ENCODE results near the gene CNN2. TPM values are rescaled to one million over a fixed set of nuclear protein-coding genes. Genes with fewer than 3 reads are reported as not detected.

Gene CNN2
- total and polyA plus RNA-seq, 2 donors (not counting 1 experiment from before 2014, with no cell fraction given): 198 to 301 TPM

DNA sequence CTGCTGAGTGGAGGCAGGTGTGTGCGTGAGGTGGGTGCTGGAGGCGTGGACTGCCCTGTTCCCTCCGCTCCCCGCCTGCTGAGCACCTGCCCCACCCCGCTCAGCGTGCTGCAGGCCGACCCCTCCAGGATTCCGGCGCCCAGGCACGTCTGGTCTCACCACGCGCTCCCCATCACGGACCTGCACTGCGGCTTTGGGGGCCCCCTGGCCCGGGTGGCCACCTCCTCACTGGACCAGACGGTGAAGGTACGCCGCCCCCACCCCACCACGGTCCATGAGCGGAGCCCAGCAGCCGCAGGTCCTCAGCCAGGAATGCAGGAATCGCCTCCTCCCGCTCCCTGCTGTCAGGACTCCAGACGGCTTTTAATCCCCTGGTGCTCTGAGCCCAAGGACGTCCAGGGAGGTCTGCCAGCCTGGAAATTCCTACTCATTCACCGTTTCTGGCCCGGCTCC, 36.3 kb upstream of the CNN2 start:
- Mint-ChIP-seq H3K27me3 (no peaks in the 10 kb centered on the region), H3K9me3 (ENCODE audit: insufficient read depth) (no peaks in the 10 kb centered on the region), H3K4me3 (no peak overlapping the region), H3K4me1 (peaks cover 6% of the 10 kb centered on the region), H3K27ac (no peak overlapping the region)
- intact Hi-C loops (cut with micrococcal nuclease): no loop called here
- H3K9ac ChIP-seq (ENCODE audit: low read length): no peak overlapping the region
- WGBS (ENCODE audit: insufficient coverage): 94% methylated on average over 26 of the region's 27 CpGs
- H3K4me2 ChIP-seq (replicated peaks; ENCODE audit: low read depth, low read length, poor library complexity, severe bottlenecking): no peak overlapping the region
- no peak overlapping the region for H3K4me3 ChIP-seq (ENCODE audit: control extremely low read depth in 1 of 5, extremely low read depth in 1 of 5, insufficient read depth in 1 of 5, low read depth in 2 of 5, low read length in 4 of 5)
- H3K9me3 ChIP-seq (ENCODE audit: control extremely low read depth in 1 of 3, control insufficient read depth in 2 of 3, insufficient read depth in 1 of 3, low read length in 2 of 3): no peaks in the 10 kb centered on the region
- H2AFZ ChIP-seq (ENCODE audit: insufficient read depth, low read depth, low read length, poor library complexity, severe bottlenecking): no peak overlapping the region
- H3K27me3 ChIP-seq (replicated peaks in 1 of 4; ENCODE audit: control extremely low read depth in 1 of 4, control insufficient read depth in 3 of 4, insufficient read depth in 4 of 4, low read length in 3 of 4): no peaks in the 10 kb centered on the region
- peaks cover 0 to 3% of the 10 kb centered on the region in 2 donors for H3K4me1 ChIP-seq (ENCODE audit: control insufficient read depth in 2 of 2, insufficient read depth in 2 of 2, low read length in 2 of 2)
- no peak for ATAC-seq (ENCODE audit: low read depth)
- POLR2A ChIA-PET: no interaction called here
- no peak overlapping the region for H3K27ac ChIP-seq (ENCODE audit: low read length in 2 of 2)
- peaks cover 5% of the 10 kb centered on the region for H4K20me1 ChIP-seq (ENCODE audit: control insufficient read depth, insufficient read depth, low read length, poor library complexity, severe bottlenecking)
- DNase-seq: no peak
- CTCF ChIA-PET: interaction anchor here (0.8 kb wide), 1 partner anchor 8 kb away, joined by 3 read pairs; no protein-coding TSS in a partner anchor
- no peak for TF ChIP-seq EZH2 (IDR thresholded peaks at IDR 0.05; ENCODE audit: borderline replicate concordance, insufficient read depth, low read depth, low read length, poor library complexity, severe bottlenecking)
- no peak for TF ChIP-seq CTCF (IDR thresholded peaks at IDR 0.05)
- H3K36me3 ChIP-seq (replicated peaks in 1 of 2; ENCODE audit: control extremely low read depth in 1 of 2, control insufficient read depth in 1 of 2, extremely low read depth in 1 of 2, insufficient read depth in 2 of 2, low read length in 1 of 2): peaks cover 0 to 30% of the 10 kb centered on the region in 2 experiments
- peaks cover 15% of the 10 kb centered on the region for H3K79me2 ChIP-seq (ENCODE audit: control insufficient read depth, insufficient read depth, low read length)

DNA sequence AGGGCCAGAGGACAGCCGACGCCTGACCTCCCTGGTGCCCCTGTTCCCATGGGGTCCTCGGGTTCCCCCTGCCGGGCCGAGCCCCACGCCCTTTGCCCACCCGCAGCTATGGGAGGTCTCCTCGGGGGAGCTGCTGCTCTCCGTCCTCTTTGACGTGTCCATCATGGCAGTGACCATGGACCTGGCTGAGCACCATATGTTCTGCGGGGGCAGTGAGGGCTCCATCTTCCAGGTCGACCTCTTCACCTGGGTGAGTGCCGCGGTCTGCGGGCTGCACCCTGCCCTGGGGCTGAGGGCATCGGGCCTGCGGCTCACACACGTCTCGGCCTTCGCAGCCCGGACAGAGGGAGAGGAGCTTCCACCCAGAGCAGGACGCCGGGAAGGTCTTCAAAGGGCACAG, 35.7 kb upstream of the CNN2 start:
- peaks cover 15% of the 10 kb centered on the region for H3K79me2 ChIP-seq (ENCODE audit: control insufficient read depth, insufficient read depth, low read length)
- no peaks in the 10 kb centered on the region for H3K9me3 ChIP-seq (ENCODE audit: control extremely low read depth in 1 of 3, control insufficient read depth in 2 of 3, insufficient read depth in 1 of 3, low read length in 2 of 3)
- H3K27me3 Mint-ChIP-seq: no peaks in the 10 kb centered on the region
- peaks cover 9% of the 10 kb centered on the region for H4K20me1 ChIP-seq (ENCODE audit: control insufficient read depth, insufficient read depth, low read length, poor library complexity, severe bottlenecking)
- ATAC-seq (ENCODE audit: low read depth): no peak
- WGBS (ENCODE audit: insufficient coverage): 98% methylated on average over 23 of the region's 23 CpGs
- POLR2A ChIA-PET: no interaction called here
- peaks cover 3% of the 10 kb centered on the region for H3K4me1 Mint-ChIP-seq
- H3K27me3 ChIP-seq (replicated peaks in 1 of 4; ENCODE audit: control extremely low read depth in 1 of 4, control insufficient read depth in 3 of 4, insufficient read depth in 4 of 4, low read length in 3 of 4): peaks cover 0 to 2% (median under 1%) of the 10 kb centered on the region in 4 experiments
- no peak overlapping the region for H2AFZ ChIP-seq (ENCODE audit: insufficient read depth, low read depth, low read length, poor library complexity, severe bottlenecking)
- no peaks in the 10 kb centered on the region for H3K9me3 Mint-ChIP-seq (ENCODE audit: insufficient read depth)
- no peak overlapping the region for H3K27ac Mint-ChIP-seq
- H3K36me3 ChIP-seq (replicated peaks in 1 of 2; ENCODE audit: control extremely low read depth in 1 of 2, control insufficient read depth in 1 of 2, extremely low read depth in 1 of 2, insufficient read depth in 2 of 2, low read length in 1 of 2): peaks cover 0 to 30% of the 10 kb centered on the region in 2 experiments
- no peak for DNase-seq
- CTCF ChIA-PET: interaction anchor here (0.8 kb wide), 1 partner anchor 9 kb away, joined by 3 read pairs; no protein-coding TSS in a partner anchor
- TF ChIP-seq EZH2 (IDR thresholded peaks at IDR 0.05; ENCODE audit: borderline replicate concordance, insufficient read depth, low read depth, low read length, poor library complexity, severe bottlenecking) (no peak), CTCF (IDR thresholded peaks at IDR 0.05) (no peak)
- no peak overlapping the region for H3K4me2 ChIP-seq (replicated peaks; ENCODE audit: low read depth, low read length, poor library complexity, severe bottlenecking)
- intact Hi-C loops (cut with micrococcal nuclease): no loop called here
- H3K4me1 ChIP-seq (ENCODE audit: control insufficient read depth in 2 of 2, insufficient read depth in 2 of 2, low read length in 2 of 2): peaks cover 0 to under 1% of the 10 kb centered on the region in 2 donors
- H3K4me3 Mint-ChIP-seq: no peak overlapping the region
- H3K4me3 ChIP-seq (ENCODE audit: control extremely low read depth in 1 of 5, extremely low read depth in 1 of 5, insufficient read depth in 1 of 5, low read depth in 2 of 5, low read length in 4 of 5): no peak overlapping the region
- H3K9ac ChIP-seq (ENCODE audit: low read length): no peak overlapping the region
- H3K27ac ChIP-seq (ENCODE audit: low read length in 2 of 2): no peak overlapping the region

All from B cell (primary cell).